Measurements from ENCODE around the gene TCERG1.

The TCERG1 gene

GRCh38 chr5:146515473-146516150 is 68.5 kb downstream of the TCERG1 start:
- TF ChIP-seq CTCF (IDR thresholded peaks at IDR 0.05; ENCODE audit: borderline replicate concordance, insufficient read depth, low read depth, low read length) = no peak
- H3K4me3 ChIP-seq (ENCODE audit: low read depth, low read length) = no peak overlapping the region

- no peak within 1 kb of the TSS for H3K4me3 ChIP-seq (ENCODE audit: low read depth, low read length)
- TF ChIP-seq CTCF (IDR thresholded peaks at IDR 0.05; ENCODE audit: borderline replicate concordance, insufficient read depth, low read depth, low read length) = no peak
These were observed 69.0 kb downstream of the TCERG1 start, which contains the start of gene GPR151 for GRCh38 chr5:146516151-146516475. GPR151 (minus strand) TSS chr5:146516190; CDS start chr5:146516113, 77 bp downstream.

GRCh38 chr5:146519554-146519953 is 72.4 kb downstream of the TCERG1 start:
- no peak for TF ChIP-seq CTCF (IDR thresholded peaks at IDR 0.05; ENCODE audit: borderline replicate concordance, insufficient read depth, low read depth, low read length)
- H3K4me3 ChIP-seq (ENCODE audit: low read depth, low read length) = no peak overlapping the region

- H3K4me3 ChIP-seq (ENCODE audit: low read depth, low read length) = no peak overlapping the region
- no peak for TF ChIP-seq CTCF (IDR thresholded peaks at IDR 0.05; ENCODE audit: borderline replicate concordance, insufficient read depth, low read depth, low read length)
These were observed 73.6 kb downstream of the TCERG1 start for GRCh38 chr5:146520731-146521130.

GRCh38 chr5:146521403-146522106 is 74.4 kb downstream of the TCERG1 start:
- H3K4me3 ChIP-seq (ENCODE audit: low read depth, low read length) = no peak overlapping the region
- no peak for TF ChIP-seq CTCF (IDR thresholded peaks at IDR 0.05; ENCODE audit: borderline replicate concordance, insufficient read depth, low read depth, low read length)

- no peak overlapping the region for H3K4me3 ChIP-seq (ENCODE audit: low read depth, low read length)
- no peak for TF ChIP-seq CTCF (IDR thresholded peaks at IDR 0.05; ENCODE audit: borderline replicate concordance, insufficient read depth, low read depth, low read length)
These were observed 76.6 kb downstream of the TCERG1 start for GRCh38 chr5:146523698-146524097.

GRCh38 chr5:146527785-146528184 is 80.7 kb downstream of the TCERG1 start:
- H3K4me3 ChIP-seq (ENCODE audit: low read depth, low read length) = no peak overlapping the region
- no peak for TF ChIP-seq CTCF (IDR thresholded peaks at IDR 0.05; ENCODE audit: borderline replicate concordance, insufficient read depth, low read depth, low read length)

All from GM12875 (cell line).